Breast epithelium (tissue), 3 donors: ENCODE results near the gene MFSD12.

Source experiments
- CTCF ChIP-seq, 3 donors: fragments of 450-650 bp; IDR thresholded peaks; one replicate each; pipeline ENCODE4 v1.5.1; 2016 to 2017; ENCODE audit warnings: antibody characterized with exemption in 3 of 3, mild to moderate bottlenecking in 3 of 3, moderate library complexity in 3 of 3
- POLR2A ChIP-seq: fragments of 450-650 bp; IDR thresholded peaks from one replicate; pipeline ENCODE4 v1.6.1; 2016; ENCODE audit warnings: antibody characterized with exemption, mild to moderate bottlenecking, moderate library complexity

- no peak for TF ChIP-seq CTCF (IDR thresholded peaks at IDR 0.05)
- TF ChIP-seq POLR2A = no peak
Observed at GRCh38 chr19:3575260-3575741, 17.9 kb upstream of the MFSD12 start.
